OCI-LY7 (cell line): ENCODE results near the gene VIPR2.

ENCODE experiments used
- EZH2phosphoT487 ChIP-seq: fragments of 200-600 bp; sonication (generic); IDR thresholded peaks from 2 replicates; pipeline ENCODE4 v1.6.1; 2018; ENCODE audit warnings: low read depth, borderline replicate concordance, mild to moderate bottlenecking, mixed run types, antibody characterized with exemption, low read length, moderate library complexity, mixed read lengths
- TF ChIP-seq, protein P1 (sequence below): fragments of 200-600 bp; sonication (generic); conservative IDR thresholded peaks from 2 replicates; pipeline ENCODE4 v1.5.1; 2014; ENCODE audit warnings: mild to moderate bottlenecking, antibody characterized with exemption, low read length, moderate library complexity, mixed read lengths

- TF ChIP-seq, protein P1, sequence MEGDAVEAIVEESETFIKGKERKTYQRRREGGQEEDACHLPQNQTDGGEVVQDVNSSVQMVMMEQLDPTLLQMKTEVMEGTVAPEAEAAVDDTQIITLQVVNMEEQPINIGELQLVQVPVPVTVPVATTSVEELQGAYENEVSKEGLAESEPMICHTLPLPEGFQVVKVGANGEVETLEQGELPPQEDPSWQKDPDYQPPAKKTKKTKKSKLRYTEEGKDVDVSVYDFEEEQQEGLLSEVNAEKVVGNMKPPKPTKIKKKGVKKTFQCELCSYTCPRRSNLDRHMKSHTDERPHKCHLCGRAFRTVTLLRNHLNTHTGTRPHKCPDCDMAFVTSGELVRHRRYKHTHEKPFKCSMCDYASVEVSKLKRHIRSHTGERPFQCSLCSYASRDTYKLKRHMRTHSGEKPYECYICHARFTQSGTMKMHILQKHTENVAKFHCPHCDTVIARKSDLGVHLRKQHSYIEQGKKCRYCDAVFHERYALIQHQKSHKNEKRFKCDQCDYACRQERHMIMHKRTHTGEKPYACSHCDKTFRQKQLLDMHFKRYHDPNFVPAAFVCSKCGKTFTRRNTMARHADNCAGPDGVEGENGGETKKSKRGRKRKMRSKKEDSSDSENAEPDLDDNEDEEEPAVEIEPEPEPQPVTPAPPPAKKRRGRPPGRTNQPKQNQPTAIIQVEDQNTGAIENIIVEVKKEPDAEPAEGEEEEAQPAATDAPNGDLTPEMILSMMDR, result no peak
- no peak for TF ChIP-seq EZH2phosphoT487
Measured at GRCh38 chr7:159023746-159024145, 120.9 kb downstream of the VIPR2 start.
